Measurements from ENCODE around the gene GTF2H4. TPM values are rescaled to one million over a fixed set of nuclear protein-coding genes. Genes with fewer than 3 reads are reported as not detected.

GTF2H4 gene
- total and polyA plus RNA-seq, 10 of the 15 experiments (the other 5 are each of a cell fraction or from before 2014, with no cell fraction given), result 1.1 to 43.8 (median 18.9) TPM

- TF ChIP-seq RUNX3 (IDR thresholded peaks at IDR 0.05; ENCODE audit: low read length), result 0 out of 2 replicates have a peak, but pooled peaks have one; percentile 18
- TF ChIP-seq STAT1 (conservative IDR thresholded peaks at IDR 0.05), result no peak
- TF ChIP-seq KDM1A (IDR thresholded peaks at IDR 0.05; ENCODE audit: borderline replicate concordance), result no peak
- TF ChIP-seq ZNF384 (IDR thresholded peaks at IDR 0.05; ENCODE audit: borderline replicate concordance, low read depth, low read length), result no peak
- no peak; the same call in 1 of the 2 replicates for TF ChIP-seq ZNF217 (IDR thresholded peaks at IDR 0.05)
- TF ChIP-seq JUNB (IDR thresholded peaks at IDR 0.05), result no peak
- 0 out of 2 replicates have a peak, but pooled peaks have one; percentile 25 for TF ChIP-seq SMAD5 (IDR thresholded peaks at IDR 0.05; ENCODE audit: low read depth)
Observed at GRCh38 chr6:30914076-30914853, 6.3 kb downstream of the GTF2H4 start, which contains the start of gene VARS2 (continued).

- Histone ChIP-seq H3K27me3 (replicated peaks in 1 of 2; ENCODE audit: control insufficient read depth in 2 of 2, insufficient read depth in 2 of 2, low read length in 1 of 2) (no peaks in the 10 kb centered on the region), H3K79me2 (ENCODE audit: control insufficient read depth, insufficient read depth, low read length) (peaks cover 9% of the 10 kb centered on the region), H3K4me1 (ENCODE audit: control insufficient read depth, insufficient read depth, low read length) (peaks cover 3% of the 10 kb centered on the region; the same call in 1 of the 2 replicates), H3K9me3 (replicated peaks; ENCODE audit: control insufficient read depth, insufficient read depth, low read length) (no peaks in the 10 kb centered on the region), H3K36me3 (ENCODE audit: control insufficient read depth in 2 of 2, insufficient read depth in 2 of 2, low read length in 1 of 2) (peaks cover 7 to 9% of the 10 kb centered on the region in 2 experiments; a peak in 3 of 4 replicates), H3K27ac (ENCODE audit: control insufficient read depth, insufficient read depth) (peak overlapping the region; percentile 87), H4K20me1 (ENCODE audit: control insufficient read depth, insufficient read depth) (no peaks in the 10 kb centered on the region), H3K4me2 (ENCODE audit: control insufficient read depth, insufficient read depth) (peak overlapping the region; percentile 99), H3K9ac (ENCODE audit: control insufficient read depth, insufficient read depth, low read length) (peak overlapping the region; percentile 86), H3K4me3 (peak overlapping the region; percentile 91), H2AFZ (ENCODE audit: control insufficient read depth, low read depth, low read length) (peak overlapping the region; percentile 80)
- no peak for DNase-seq (ENCODE audit: low read depth, low spot score)
- ChIA-PET SMC1A (ENCODE audit: uncharacterized antibody, unreplicated experiment) (interaction anchor here (0.8 to 7.9 kb wide), 25 partner anchors 12 to 462 kb away, joined by 3 to 141 read pairs (median 5); partner anchors contain the start of gene DDR1), RAD21 (ENCODE audit: unreplicated experiment) (interaction anchor here (0.8 to 4.6 kb wide), 19 partner anchors 14 to 176 kb away, joined by 3 to 138 read pairs (median 9); partner anchors contain the start of gene DDR1), CTCF (interaction anchor here (0.7 to 9.3 kb wide), 32 partner anchors 11 to 656 kb away, joined by 3 to 122 read pairs (median 6); partner anchors contain the start of gene DDR1), POLR2A (interaction anchor here (0.6 to 4.4 kb wide), 7 partner anchors 12 to 178 kb away, joined by 3 to 50 read pairs (median 5); partner anchors contain the start of gene DDR1)
- FAIRE-seq, result peak; percentile 71
- intact Hi-C loops (cut with micrococcal nuclease; ENCODE audit: unreplicated experiment), result loop anchor here (1.0 to 5.0 kb wide), 4 partner anchors 87 to 167 kb away; no protein-coding TSS in a partner anchor
- ATAC-seq, result peak; percentile 4; the same call in 2 of the 3 replicates
- TF ChIP-seq POU2F2 (IDR thresholded peaks at IDR 0.05; ENCODE audit: borderline replicate concordance, low read depth, low read length), result no peak
- TF ChIP-seq MTA3 (IDR thresholded peaks at IDR 0.05; ENCODE audit: borderline replicate concordance, low read length), result peak; percentile 10; the same call in 1 of the 2 replicates
- in situ Hi-C loops (cut with MboI), result loop anchor here (5.0 kb wide), 1 partner anchor 162 kb away; no protein-coding TSS in a partner anchor
- BruUV-seq (replicated peaks), result TSS peak; percentile 66
- WGBS (ENCODE audit: insufficient coverage, insufficient replicate concordance, low lambda C conversion rate, missing lambda C conversion rate), result 29% methylated on average over 17 of the region's 17 CpGs
Observed at GRCh38 chr6:30914854-30915590, 7.0 kb downstream of the GTF2H4 start.
